HG02798 (cell line): ENCODE measurements around the gene FAM53B.

ENCODE experiments used
- ATAC-seq: cut with Tn5 transposase; IDR thresholded peaks from one replicate; pipeline ENCODE4 v1.9.1; 2021; ENCODE audit warnings: mild to moderate bottlenecking; ENCODE audit not compliant: unreplicated experiment, poor library complexity

Gene FAM53B

GRCh38 chr10:124640056-124640455, 104.1 kb downstream of the FAM53B start:
- ATAC-seq = no peak

GRCh38 chr10:124639646-124640045, 104.5 kb downstream of the FAM53B start:
- no peak for ATAC-seq

GRCh38 chr10:124639206-124639605, 105.0 kb downstream of the FAM53B start:
- no peak for ATAC-seq

GRCh38 chr10:124637746-124638145, 106.4 kb downstream of the FAM53B start:
- ATAC-seq = no peak

- no peak for ATAC-seq
Measured at GRCh38 chr10:124637091-124637700, 107.0 kb downstream of the FAM53B start.

- no peak for ATAC-seq
Measured at GRCh38 chr10:124636271-124636995, 107.7 kb downstream of the FAM53B start.

- ATAC-seq = no peak
Measured at GRCh38 chr10:124632566-124632965, 111.6 kb downstream of the FAM53B start.

GRCh38 chr10:124632064-124632531, 112.1 kb downstream of the FAM53B start:
- ATAC-seq = no peak

- ATAC-seq = no peak
Measured at GRCh38 chr10:124630551-124630950, 113.6 kb downstream of the FAM53B start.

- no peak for ATAC-seq
Measured at GRCh38 chr10:124629842-124630241, 114.3 kb downstream of the FAM53B start.

- ATAC-seq = no peak
Measured at GRCh38 chr10:124629415-124629814, 114.8 kb downstream of the FAM53B start.

GRCh38 chr10:124628676-124629021, 115.5 kb downstream of the FAM53B start:
- ATAC-seq = no peak

- no peak for ATAC-seq
Measured at GRCh38 chr10:124627866-124628675, 116.1 kb downstream of the FAM53B start.

GRCh38 chr10:124626759-124627380, 117.3 kb downstream of the FAM53B start:
- ATAC-seq = peak; percentile 58

- no peak for ATAC-seq
Measured at GRCh38 chr10:124625831-124626238, 118.3 kb downstream of the FAM53B start.

- no peak for ATAC-seq
Measured at GRCh38 chr10:124624895-124625294, 119.3 kb downstream of the FAM53B start.

GRCh38 chr10:124624466-124624865, 119.7 kb downstream of the FAM53B start:
- ATAC-seq = no peak

GRCh38 chr10:124624006-124624405, 120.2 kb downstream of the FAM53B start:
- ATAC-seq = no peak

- no peak for ATAC-seq
Measured at GRCh38 chr10:124622866-124623536, 121.2 kb downstream of the FAM53B start.

- no peak for ATAC-seq
Measured at GRCh38 chr10:124622158-124622557, 122.0 kb downstream of the FAM53B start.
